PC-9 (cell line): ENCODE results near the gene CFAP61.

Experiments
- EZH2 ChIP-seq: fragments of 200-600 bp; sonication (generic); IDR thresholded peaks from 2 replicates; pipeline ENCODE4 v1.8.0; 2017; ENCODE audit warnings: antibody characterized with exemption, low read depth
- TF ChIP-seq, protein P1 (sequence below): fragments of 200-600 bp; sonication (generic); conservative IDR thresholded peaks from 2 replicates; pipeline ENCODE4 v1.6.1; 2017; ENCODE audit warnings: mixed run types, antibody characterized with exemption, mild to moderate bottlenecking, moderate library complexity

DNA sequence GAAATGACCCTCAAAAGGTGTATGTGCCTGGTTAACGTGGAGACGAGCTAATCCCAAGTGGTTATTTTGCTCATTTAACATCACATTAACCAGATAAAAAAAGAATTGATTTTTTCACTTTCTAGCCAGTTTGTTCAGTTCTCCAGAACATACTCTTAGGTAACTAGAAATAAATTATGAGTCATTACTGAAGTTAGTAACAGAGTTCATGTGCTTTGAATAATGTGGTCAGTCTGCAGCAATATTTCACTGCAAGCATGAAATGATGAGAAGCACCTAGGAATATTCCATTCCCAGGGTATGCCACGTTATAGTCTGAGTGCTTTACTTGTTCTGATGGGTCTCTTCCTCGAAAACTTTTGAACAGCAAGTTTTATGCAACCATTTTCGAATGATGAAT is 177.3 kb downstream of the CFAP61 start:
- TF ChIP-seq, protein P1, sequence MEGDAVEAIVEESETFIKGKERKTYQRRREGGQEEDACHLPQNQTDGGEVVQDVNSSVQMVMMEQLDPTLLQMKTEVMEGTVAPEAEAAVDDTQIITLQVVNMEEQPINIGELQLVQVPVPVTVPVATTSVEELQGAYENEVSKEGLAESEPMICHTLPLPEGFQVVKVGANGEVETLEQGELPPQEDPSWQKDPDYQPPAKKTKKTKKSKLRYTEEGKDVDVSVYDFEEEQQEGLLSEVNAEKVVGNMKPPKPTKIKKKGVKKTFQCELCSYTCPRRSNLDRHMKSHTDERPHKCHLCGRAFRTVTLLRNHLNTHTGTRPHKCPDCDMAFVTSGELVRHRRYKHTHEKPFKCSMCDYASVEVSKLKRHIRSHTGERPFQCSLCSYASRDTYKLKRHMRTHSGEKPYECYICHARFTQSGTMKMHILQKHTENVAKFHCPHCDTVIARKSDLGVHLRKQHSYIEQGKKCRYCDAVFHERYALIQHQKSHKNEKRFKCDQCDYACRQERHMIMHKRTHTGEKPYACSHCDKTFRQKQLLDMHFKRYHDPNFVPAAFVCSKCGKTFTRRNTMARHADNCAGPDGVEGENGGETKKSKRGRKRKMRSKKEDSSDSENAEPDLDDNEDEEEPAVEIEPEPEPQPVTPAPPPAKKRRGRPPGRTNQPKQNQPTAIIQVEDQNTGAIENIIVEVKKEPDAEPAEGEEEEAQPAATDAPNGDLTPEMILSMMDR = no peak
- TF ChIP-seq EZH2 = no peak
